RPMI7951 (cell line): ENCODE data around the gene EMC9. TPM values are rescaled to one million over a fixed set of nuclear protein-coding genes. Genes with fewer than 3 reads are reported as not detected.
"Not testable (repeated sequence)": the region's sequence is repeated elsewhere in the genome, so short reads cannot be mapped to it uniquely, and the experiment has no call there.

Experiments used
- DNase-seq: peaks from one replicate; pipeline ENCODE4 v3.0.0-alpha.2; 2012; ENCODE audit warnings: low read depth
- total RNA-seq: library from RNA; depleted of rRNA; stranded (reverse); fragments of >200 nt; shearing (Covaris generic); gene quantifications from 2 replicates; pipeline ENCODE4 v1.2.3, GENCODE V29; 2014

Gene EMC9
- total RNA-seq, 1 experiment from 2014 or later: 25.8 TPM

DNA sequence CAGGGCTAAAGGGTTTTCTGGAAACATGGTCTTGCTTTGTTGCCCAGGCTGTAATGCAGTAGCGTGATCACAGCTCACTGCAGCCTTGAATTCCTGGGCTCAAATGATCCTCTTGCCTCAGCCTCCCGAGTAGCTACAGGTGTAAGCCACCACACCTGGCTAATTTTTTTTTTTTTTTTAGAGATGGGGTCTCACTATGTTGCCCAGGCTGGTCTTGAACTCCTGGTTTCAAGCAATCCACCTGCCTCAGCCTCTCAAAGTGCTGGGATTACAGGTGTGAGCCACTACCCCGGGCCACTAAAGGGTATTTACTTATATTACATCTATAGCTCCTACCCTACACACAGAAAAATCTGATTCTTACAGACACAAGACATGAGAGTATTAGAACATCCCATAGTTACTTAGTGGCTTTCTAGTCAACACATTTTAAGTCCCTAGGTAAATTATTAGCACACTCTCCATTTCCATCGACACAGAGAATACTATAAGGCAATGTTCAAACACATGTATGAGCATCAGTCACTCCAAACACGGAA, 33.0 kb downstream of the EMC9 start:
- no peak for DNase-seq

GRCh38 chr14:24106672-24107271, 34.6 kb downstream of the EMC9 start:
- DNase-seq: no peak

DNA sequence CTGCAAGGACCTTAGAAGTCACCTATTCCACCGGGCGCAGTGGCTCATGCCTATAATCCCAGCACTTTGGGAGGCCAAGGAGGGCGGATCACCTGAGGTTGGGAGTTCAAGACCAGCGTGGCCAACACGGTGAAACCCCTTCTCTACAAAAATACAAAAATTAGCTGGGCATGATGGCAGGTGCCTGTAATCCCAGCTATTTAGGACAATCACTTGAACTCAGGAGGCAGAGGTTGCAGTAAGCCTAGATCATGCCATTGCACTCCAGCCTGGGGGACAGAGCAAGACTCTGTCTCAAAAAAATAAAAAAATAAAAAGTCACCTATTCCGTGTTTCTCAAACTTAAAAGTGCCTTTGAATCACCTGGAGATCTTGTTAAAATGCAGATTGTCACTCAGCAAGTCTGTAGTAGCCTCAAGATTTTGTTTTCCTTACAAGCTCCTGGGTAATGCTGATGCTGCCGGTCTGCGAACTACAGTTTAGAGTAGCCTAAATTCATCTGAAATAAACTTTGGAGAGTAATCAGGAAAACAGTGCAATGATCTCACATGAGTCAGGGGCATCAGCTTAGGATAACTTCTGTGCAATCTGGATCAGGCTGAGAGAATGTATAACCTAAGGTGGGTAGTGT, 35.7 kb downstream of the EMC9 start:
- not testable (repeated sequence) for DNase-seq

GRCh38 chr14:24103451-24103850, 37.9 kb downstream of the EMC9 start:
- DNase-seq: no peak

- no peak for DNase-seq
Observed at GRCh38 chr14:24102357-24103048, 38.9 kb downstream of the EMC9 start.

- DNase-seq: no peak
Observed at GRCh38 chr14:24100982-24101494, 40.4 kb downstream of the EMC9 start.

- no peak for DNase-seq
Observed at GRCh38 chr14:24100197-24100981, 41.0 kb downstream of the EMC9 start.

DNA sequence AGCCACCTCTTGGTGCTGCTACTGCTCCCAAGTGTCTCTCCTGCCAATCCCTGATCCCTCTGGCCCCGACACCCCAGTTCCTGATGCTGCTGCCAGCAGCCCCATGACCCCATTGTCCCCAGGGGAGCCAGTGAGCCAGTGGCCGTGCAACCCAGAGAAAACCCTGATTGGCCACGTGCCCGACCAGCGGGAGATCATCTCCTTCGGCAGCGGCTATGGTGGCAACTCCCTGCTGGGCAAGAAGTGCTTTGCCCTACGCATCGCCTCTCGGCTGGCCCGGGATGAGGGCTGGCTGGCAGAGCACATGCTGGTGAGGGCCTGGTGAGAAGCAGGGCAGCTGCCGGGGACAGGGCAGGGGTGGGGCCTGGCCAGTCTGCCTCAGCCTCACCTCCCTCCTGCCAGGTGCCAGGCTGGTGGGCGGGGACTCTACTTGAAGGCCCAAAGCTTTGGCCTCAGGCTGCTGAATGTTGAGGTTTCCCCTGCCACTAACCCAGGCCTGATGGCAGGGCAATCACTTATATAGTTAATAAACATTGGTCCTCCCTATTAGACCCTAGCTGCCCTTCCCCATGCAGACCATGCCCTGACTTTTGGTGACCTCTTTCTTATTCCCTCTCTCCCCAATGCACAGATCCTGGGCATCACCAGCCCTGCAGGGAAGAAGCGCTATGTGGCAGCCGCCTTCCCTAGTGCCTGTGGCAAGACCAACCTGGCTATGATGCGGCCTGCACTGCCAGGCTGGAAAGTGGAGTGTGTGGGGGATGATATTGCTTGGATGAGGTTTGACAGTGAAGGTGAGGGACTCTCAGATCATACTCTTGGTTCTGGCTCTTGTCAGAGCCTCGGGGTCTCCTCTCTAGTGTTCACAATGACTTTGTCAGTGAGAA, 42.2 kb downstream of the EMC9 start:
- DNase-seq: no peak

GRCh38 chr14:24098229-24098926, 43.0 kb downstream of the EMC9 start:
- no peak for DNase-seq

- DNase-seq: no peak
Observed at GRCh38 chr14:24096545-24097181, 44.7 kb downstream of the EMC9 start.

DNA sequence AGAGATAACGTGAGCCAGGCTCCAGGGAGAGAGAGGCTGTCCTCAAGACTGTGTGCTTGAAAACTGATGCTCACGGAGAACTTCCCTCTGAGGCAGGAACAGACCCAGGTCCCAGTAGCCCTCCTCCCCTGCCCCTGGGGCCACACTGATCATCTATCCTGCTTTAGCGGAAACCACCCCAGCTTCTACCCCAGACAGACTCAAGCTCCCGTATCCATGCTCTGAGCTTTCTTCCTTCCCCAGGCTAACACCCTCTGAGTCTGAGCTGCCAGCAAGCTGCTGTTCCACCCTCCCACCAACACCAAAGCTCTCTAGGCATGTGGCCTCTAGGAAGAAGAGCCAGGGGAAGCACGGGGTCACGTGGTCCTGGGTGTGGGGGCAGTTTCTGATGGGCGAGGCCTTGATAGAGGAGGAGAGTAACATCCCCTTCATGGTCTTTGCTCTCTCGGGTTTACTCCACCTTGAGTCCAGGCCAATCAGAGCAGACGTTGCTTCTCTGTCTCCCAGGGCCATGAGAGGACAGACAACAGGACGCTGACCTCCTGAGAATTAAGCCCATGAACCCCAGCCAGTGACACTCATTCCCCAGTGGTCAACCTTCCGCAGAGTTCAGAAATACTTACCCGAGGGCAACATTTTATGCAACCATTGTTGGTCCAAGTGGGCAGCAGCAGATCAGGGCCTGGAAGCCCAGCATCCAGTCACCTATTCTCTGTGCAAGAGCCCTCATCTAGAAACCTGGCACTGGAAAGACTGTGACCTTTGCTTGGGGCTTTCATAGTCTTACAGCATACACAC, 45.9 kb downstream of the EMC9 start:
- peak; percentile 81 for DNase-seq

GRCh38 chr14:24094841-24095270, 46.5 kb downstream of the EMC9 start:
- DNase-seq: no peak

DNA sequence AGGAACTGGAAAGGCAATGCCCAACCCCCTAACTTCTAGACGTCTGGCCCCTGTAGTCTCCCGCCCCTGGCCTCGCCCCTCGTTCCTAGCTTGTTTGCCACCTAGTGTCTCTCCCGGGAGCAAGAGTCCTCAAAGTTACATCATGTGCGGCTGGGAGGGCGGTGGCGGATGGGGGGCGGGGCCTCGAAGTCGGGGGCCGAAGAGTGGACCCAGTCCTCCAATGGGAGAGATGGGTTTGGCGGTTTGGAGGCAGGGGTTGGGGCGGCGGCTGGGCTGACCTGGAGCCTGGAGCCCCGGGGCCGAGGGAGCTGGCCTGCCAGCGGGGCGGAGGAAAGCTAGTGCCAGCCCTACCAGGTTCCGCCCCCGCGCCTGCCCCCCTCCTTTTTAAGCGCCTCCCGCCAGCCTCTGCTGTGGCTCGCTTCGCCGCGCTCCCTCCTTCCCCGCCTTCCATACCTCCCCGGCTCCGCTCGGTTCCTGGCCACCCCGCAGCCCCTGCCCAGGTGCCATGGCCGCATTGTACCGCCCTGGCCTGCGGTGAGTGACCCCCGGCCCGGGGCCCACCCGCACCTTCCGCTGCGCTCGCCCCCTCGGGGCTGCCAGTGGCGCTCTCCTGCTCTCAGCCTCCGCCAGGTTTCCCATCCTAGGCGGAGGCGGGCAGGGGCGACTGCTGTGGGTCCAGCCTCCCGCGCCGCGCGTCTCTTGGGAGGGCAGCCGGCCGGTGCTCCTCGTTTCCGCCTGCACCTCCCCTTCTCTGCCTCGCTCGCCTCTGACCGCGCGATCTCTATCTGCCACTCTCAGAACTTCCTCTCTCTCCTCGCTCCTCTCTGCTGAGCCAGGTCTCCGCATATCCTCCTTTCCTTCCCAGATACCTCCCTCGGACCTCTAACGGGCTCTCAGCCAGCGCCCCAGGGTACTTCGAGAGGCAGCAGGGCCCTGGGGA, 47.2 kb downstream of the EMC9 start, which contains the start of gene PCK2:
TSS of gene PCK2 (plus strand) at position 411 of the 940 bp plus-strand sequence. CDS start at position 506, 95 bp downstream.
- peak; percentile 91 for DNase-seq

DNA sequence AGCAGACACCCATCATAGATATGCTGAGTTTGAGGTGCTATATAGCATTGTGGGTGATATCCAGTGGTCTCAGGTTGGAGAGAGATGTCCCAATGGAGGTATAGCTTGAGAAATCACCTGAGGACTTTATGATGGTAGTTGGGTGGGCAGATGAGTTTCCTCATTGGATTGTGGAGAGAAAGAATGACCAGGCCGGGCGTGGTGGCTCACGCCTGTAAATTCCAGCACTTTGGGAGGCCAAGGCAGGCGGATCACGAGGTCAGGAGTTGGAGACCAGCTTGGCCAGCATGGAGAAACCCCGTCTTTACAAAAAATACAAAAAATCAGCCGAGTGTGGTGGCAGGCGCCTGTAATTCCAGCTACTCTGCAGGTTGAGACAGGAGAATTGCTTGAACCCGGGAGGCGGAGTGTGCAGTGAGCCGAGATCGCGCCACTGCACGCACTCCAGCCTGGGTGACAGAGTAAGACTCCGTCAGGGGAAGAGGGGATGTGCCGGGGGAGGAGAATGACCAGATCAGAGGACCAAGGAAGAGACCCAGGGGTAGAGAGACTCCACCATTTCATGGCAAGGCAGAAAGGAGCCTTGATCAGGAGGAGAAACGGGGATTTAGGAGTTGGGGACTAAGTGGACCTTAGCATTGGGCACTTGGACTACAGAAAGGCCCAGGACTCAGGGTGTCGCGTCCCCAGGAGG, 48.0 kb downstream of the EMC9 start:
- DNase-seq: no peak

DNA sequence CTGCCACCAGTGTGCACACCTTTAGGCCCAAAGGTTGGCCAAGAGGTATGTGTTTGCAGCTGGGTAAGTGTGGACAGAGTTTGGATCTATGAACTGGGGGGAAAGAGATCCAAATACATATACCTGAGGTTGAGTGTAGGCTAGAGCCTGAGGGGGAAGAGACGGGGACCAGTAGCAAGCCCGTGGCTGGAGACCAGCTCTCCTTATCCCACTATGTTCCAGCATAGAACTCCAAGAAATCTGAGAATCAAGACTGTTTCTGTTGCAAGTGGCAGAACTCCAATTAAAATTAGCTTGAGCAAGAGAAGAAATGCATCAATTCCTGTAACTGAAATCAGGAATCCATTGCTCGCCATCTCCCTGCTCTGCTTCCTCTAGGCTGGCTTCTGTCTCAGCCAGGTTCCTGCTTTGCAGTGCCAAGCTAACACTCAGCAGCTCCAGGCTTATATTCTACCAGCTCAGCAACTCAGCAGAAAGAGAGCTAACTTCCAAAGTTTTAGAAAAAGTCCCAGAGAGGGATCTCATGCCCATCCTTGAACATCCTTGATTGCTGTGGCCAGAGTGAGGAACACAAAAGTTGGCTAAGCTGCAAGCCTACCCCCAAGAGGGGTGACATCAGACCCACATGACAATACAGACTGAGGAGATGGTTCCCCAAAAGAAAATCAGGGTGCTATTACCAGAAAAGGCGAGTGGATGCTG, 48.7 kb downstream of the EMC9 start:
- DNase-seq: no peak

DNA sequence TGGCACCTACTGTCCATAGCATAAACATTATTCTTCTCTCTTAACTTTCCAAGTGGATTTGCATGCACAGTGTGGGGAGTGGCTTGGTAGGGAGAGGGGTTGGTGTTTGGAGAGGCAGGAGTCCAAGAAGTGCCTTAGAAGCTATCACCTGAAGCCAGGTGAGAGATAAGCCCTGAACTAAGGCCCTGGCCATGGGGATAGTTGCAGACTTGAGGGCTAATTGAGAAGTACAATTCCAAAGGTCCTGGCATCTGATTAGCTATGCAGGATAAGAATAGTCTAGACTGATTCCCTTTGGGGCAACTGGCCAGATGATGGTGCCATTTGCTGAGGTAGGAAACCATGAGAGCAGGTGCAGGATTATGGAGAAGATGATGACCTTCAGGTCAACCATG, 49.3 kb downstream of the EMC9 start:
- DNase-seq: no peak
